K562 (cell line): ENCODE data around the gene S100A3. TPM values are rescaled to one million over a fixed set of nuclear protein-coding genes. Genes with fewer than 3 reads are reported as not detected.
A peak's percentile ranks its signal among the peaks of the same experiment; 100 is the strongest.

Experiments used
- ATAC-seq: fragments of 200-7000 bp; cut with Tn5 transposase; 3 replicates; pipeline ENCODE4 v1.9.1; 2020; ENCODE audit warnings: moderate library complexity
- BruUV-seq: library from RNA; stranded (reverse); fragments of 400-500 nt; replicated peaks from 2 replicates; lab custom pipeline; 2021; lab: Mats Ljungman, UMichigan
- CTCF ChIA-PET: fragments of 300-600 bp; formaldehyde crosslinking; extraction: SDS; loops from one replicate; lab custom pipeline; 2021; ENCODE audit warnings: low intra/inter-chr PET ratio; lab: Yijun Ruan, JAX
- POLR2A ChIA-PET: fragments of 300-600, 350-650 bp; sonication (Branson Sonifier 250); formaldehyde crosslinking; extraction: SDS; loops from one replicate; lab custom pipeline; 2021; ENCODE audit warnings: antibody characterized with exemption, inconsistent platforms; lab: Yijun Ruan, JAX
- DNase-seq, 4 experiments: peaks; one replicate each; pipeline versions ENCODE4 v3.0.0 to v3.0.0-alpha.2; 2011 to 2018; ENCODE audit warnings: low spot score in 3 of 4, mixed read lengths in 3 of 4; ENCODE audit errors: extremely low read depth in 1 of 4
- FAIRE-seq: peaks from 2 replicates; lab custom pipeline; 2011; peaks lifted over from hg19 to GRCh38; lab: Jason Lieb, UNC
- H2AFZ ChIP-seq: 2 replicates; pipeline ENCODE4 v1.6.0; 2011; ENCODE audit warnings: low read depth, low read length, control low read depth, inconsistent platforms
- H3K27ac ChIP-seq: fragments of 200-600 bp; 3 replicates; pipeline ENCODE4 v1.8.0; 2011; ENCODE audit warnings: low read depth, mild to moderate bottlenecking, control low read depth, inconsistent platforms, low read length, moderate library complexity, mixed read lengths; ENCODE audit errors: extremely low read depth
- H3K27me3 ChIP-seq, 2 experiments: fragments of 300-600 bp in 1 of 2; 2 replicates in 1 of 2; 3 replicates in 1 of 2; pipeline versions ENCODE4 v1.6.0 to v1.8.0; 2011; ENCODE audit warnings: inconsistent platforms in 2 of 2, low read length in 2 of 2, mild to moderate bottlenecking in 1 of 2, mixed read lengths in 1 of 2, moderate library complexity in 1 of 2; ENCODE audit not compliant: control insufficient read depth in 2 of 2, insufficient read depth in 2 of 2
- H3K36me3 ChIP-seq: fragments of 300-600 bp; 3 replicates; pipeline ENCODE4 v1.8.0; 2011; ENCODE audit warnings: mild to moderate bottlenecking, low read length, inconsistent platforms; ENCODE audit not compliant: control insufficient read depth, insufficient read depth
- H3K4me1 ChIP-seq, 2 experiments: fragments of 200-600 bp in 1 of 2; replicated peaks in 1 of 2; 2 replicates in 1 of 2; 3 replicates in 1 of 2; pipeline versions ENCODE4 v1.5.1 to v1.8.0; 2011; ENCODE audit warnings: inconsistent platforms in 2 of 2, low read length in 2 of 2, mild to moderate bottlenecking in 1 of 2, mixed read lengths in 1 of 2, moderate library complexity in 1 of 2; ENCODE audit not compliant: control insufficient read depth in 2 of 2, insufficient read depth in 2 of 2
- H3K4me2 ChIP-seq: 2 replicates; pipeline ENCODE4 v1.6.1; 2011; ENCODE audit warnings: low read length, control low read depth, inconsistent platforms, mixed read lengths; ENCODE audit not compliant: insufficient read depth
- H3K4me3 ChIP-seq: fragments of 200-600 bp; sonication (generic), shearing (Covaris generic); 2 replicates; pipeline ENCODE4 v1.5.1; 2016; ENCODE audit warnings: control low read depth, inconsistent platforms
- H3K79me2 ChIP-seq: fragments of 200-600 bp; 3 replicates; pipeline ENCODE4 v1.8.0; 2011; ENCODE audit warnings: low read length, inconsistent platforms; ENCODE audit not compliant: control insufficient read depth, insufficient read depth
- H3K9ac ChIP-seq, 2 experiments: 2 replicates each; pipeline versions ENCODE4 v1.6.0 to v1.6.1; 2011; ENCODE audit warnings: low read depth in 2 of 2, low read length in 2 of 2, control low read depth in 1 of 2, inconsistent platforms in 1 of 2, mild to moderate bottlenecking in 1 of 2, mixed read lengths in 1 of 2; ENCODE audit not compliant: insufficient read depth in 1 of 2
- H3K9me1 ChIP-seq: one replicate; pipeline ENCODE4 v1.6.0; 2011; ENCODE audit warnings: inconsistent platforms, mild to moderate bottlenecking, low read length, moderate library complexity; ENCODE audit not compliant: control insufficient read depth, insufficient read depth
- H3K9me3 ChIP-seq: replicated peaks from 2 replicates; pipeline ENCODE4 v1.5.1; 2011; ENCODE audit warnings: low read depth, low read length, inconsistent platforms; ENCODE audit not compliant: control insufficient read depth, insufficient read depth
- H4K20me1 ChIP-seq: replicated peaks from 2 replicates; pipeline ENCODE4 v1.6.1; 2011; ENCODE audit warnings: low read length, inconsistent platforms, mixed read lengths; ENCODE audit not compliant: control insufficient read depth, insufficient read depth
- KDM1A ChIP-seq, 2 experiments: fragments of 450-650 bp; IDR thresholded peaks; 2 replicates each; pipeline ENCODE4 v1.6.1; 2016; ENCODE audit warnings: mild to moderate bottlenecking in 2 of 2
- KDM2B ChIP-seq: fragments of 250-450 bp; sonication (Bioruptor Pico); IDR thresholded peaks from 2 replicates; pipeline ENCODE4 v1.8.0; 2021; ENCODE audit warnings: mild to moderate bottlenecking, moderate library complexity
- MAFG ChIP-seq: fragments of 450-650 bp; conservative IDR thresholded peaks from 2 replicates; pipeline ENCODE4 v1.6.1; 2016; ENCODE audit warnings: missing genetic modification characterization, missing compliant biosample characterization
- MTA2 ChIP-seq: fragments of 450-650 bp; IDR thresholded peaks from 2 replicates; pipeline ENCODE4 v1.6.1; 2016; ENCODE audit warnings: low read depth
- VEZF1 ChIP-seq: fragments of 200-800 bp; sonication (Bioruptor generic); IDR thresholded peaks from 2 replicates; pipeline ENCODE4 v1.6.1; 2017; ENCODE audit warnings: missing genetic modification characterization, missing compliant biosample characterization
- ZNF507 ChIP-seq: conservative IDR thresholded peaks from 2 replicates; pipeline ENCODE4 v1.6.1; 2017; ENCODE audit warnings: missing genetic modification characterization, missing compliant biosample characterization
- WGBS: fragments of 100-300 bp; shearing (Covaris generic); methylation state at CpG from one replicate; pipeline ENCODE4 v1.1.6; 2016; ENCODE audit warnings: low coverage, mixed read lengths; ENCODE audit not compliant: insufficient coverage; ENCODE audit errors: missing lambda C conversion rate; 5-methylcytosine and 5-hydroxymethylcytosine counted together
- in situ Hi-C: fragments of 300-500 bp; cut with MboI; formaldehyde crosslinking; loops from 4 replicates; pipeline ENCODE4 v1.15.0; 2018; ENCODE audit warnings: inconsistent platforms, mixed read lengths
- intact Hi-C: fragments of 100-400 bp; cut with micrococcal nuclease; formaldehyde crosslinking; loops from 2 replicates; pipeline ENCODE4 v1.14.2; 2022
- polyA plus RNA-seq, 8 experiments: library from polyadenylated mRNA; depleted of rRNA in 4 of 8; stranded (reverse) in 5 of 8; unstranded in 3 of 8; fragments of >200 nt; fragmentation: Nextera tagmentation in 2 of 8; fragmentation: Illumina TruSeq in 1 of 8; extraction: Ambion mirVana in 2 of 8; extraction: Trizol in 1 of 8; gene quantifications; 2 replicates each; pipeline versions ENCODE4 v1.2.1 to v1.2.3, GENCODE V29; 2011 to 2014; ENCODE audit warnings: inconsistent platforms in 1 of 8, missing spikeins in 1 of 8
- total RNA-seq, 7 experiments: library from RNA; depleted of rRNA in 6 of 7; stranded (reverse); fragments of >200 nt in 6 of 7; fragmentation: Illumina TruSeq in 2 of 7; extraction: Trizol in 2 of 7; gene quantifications; 2 replicates each; pipeline versions ENCODE4 v1.2.1 to v1.2.3, GENCODE V29; 2011 to 2021; ENCODE audit warnings: low replicate concordance in 1 of 7
- TF ChIP-seq, protein P1 (sequence below): fragments of 250-450 bp; sonication (Bioruptor Pico); IDR thresholded peaks from 2 replicates; pipeline ENCODE4 v1.5.0; 2020; ENCODE audit warnings: mild to moderate bottlenecking

S100A3 gene
- total and polyA plus RNA-seq, 9 of the 15 experiments (the other 6 are each of a cell fraction or from before 2014, with no cell fraction given), result 0.08 to 1.7 (median 0.18) TPM; not detected in 4

DNA sequence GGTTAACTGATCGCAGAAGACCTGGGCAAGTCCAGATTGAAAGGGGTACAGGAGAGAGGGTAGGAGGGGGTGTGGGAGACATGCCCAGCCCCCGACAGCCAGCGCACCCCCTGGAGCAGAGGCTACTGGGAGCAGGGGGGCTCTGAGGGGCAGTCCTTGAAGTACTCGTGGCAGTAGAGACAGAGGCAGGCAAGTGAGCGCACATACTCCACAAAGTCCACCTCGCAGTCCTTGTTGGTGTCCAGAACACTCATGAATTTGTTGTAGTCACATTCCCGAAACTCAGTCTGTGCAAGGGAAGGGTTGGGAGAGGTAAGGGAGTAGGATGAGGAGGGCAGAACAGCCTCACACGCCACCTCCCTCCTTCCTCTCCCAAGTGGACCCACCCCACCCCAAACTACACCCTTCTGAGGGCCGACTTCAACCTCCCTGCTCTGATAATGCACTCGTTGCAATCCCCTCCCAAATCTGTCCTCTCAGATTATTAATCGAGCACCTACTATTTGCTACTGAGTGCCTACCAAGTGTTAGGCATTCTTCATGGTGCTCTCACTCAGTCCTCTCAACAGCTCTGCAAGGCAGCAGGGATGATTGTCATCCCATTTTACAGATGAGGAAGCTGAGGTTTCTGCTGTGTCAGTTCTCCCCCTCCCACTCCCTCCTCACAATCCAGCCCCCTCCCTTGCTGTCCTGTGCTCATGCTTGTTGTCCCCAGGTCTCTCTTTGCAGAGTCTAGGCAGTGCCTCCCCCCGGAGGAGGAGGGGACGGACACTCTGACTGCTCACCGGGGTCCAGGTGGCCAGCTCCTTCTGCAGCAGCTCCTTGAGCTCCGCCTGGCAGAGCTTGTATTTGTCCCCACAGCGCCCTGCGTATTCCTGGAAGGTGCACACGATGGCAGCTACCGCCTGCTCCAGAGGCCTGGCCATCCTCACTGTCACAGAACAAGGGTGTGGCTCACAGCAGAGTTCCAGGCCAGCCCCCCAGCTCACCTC, 1.2 kb downstream of the S100A3 start:
- WGBS, result 62% methylated on average over 19 of the region's 19 CpGs
- no peak overlapping the region for H3K4me2 ChIP-seq
- BruUV-seq, result no TSS peak
- no peaks in the 10 kb centered on the region for H3K27me3 ChIP-seq
- no peaks in the 10 kb centered on the region for H3K36me3 ChIP-seq
- DNase-seq (no peak), FAIRE-seq (no peak), ATAC-seq (0 out of 3 replicates have a peak, but pooled peaks have one; percentile 4)
- ChIA-PET CTCF (no interaction called here), POLR2A (interaction anchor here (0.7 kb wide), 1 partner anchor 919 kb away, joined by 3 read pairs; no protein-coding TSS in a partner anchor)
- peaks cover 57 to 67% of the 10 kb centered on the region in 2 experiments for H3K4me1 ChIP-seq
- H3K79me2 ChIP-seq, result no peaks in the 10 kb centered on the region
- intact Hi-C loops (no loop called here), in situ Hi-C loops (no loop called here)
- no peaks in the 10 kb centered on the region for H3K9me1 ChIP-seq
- H2AFZ ChIP-seq, result peak overlapping the region; percentile 34
- no peaks in the 10 kb centered on the region for H3K9me3 ChIP-seq
- no peak overlapping the region for H3K4me3 ChIP-seq
- no peaks in the 10 kb centered on the region for H4K20me1 ChIP-seq
- no peak overlapping the region for H3K27ac ChIP-seq
- peak overlapping the region in 1 of 2 experiments; percentile 82; a peak in 3 of 4 replicates for H3K9ac ChIP-seq
- TF ChIP-seq KDM2B (CRISPR knock-in tag) (no peak), KDM1A (IDR thresholded peaks at IDR 0.05) (peak; percentile 87 to 93), MAFG (tag) (peak; percentile 52; the same call in 1 of the 2 replicates), MTA2 (no peak), VEZF1 (CRISPR knock-in tag) (no peak), ZNF507 (no peak)
- TF ChIP-seq, protein P1, sequence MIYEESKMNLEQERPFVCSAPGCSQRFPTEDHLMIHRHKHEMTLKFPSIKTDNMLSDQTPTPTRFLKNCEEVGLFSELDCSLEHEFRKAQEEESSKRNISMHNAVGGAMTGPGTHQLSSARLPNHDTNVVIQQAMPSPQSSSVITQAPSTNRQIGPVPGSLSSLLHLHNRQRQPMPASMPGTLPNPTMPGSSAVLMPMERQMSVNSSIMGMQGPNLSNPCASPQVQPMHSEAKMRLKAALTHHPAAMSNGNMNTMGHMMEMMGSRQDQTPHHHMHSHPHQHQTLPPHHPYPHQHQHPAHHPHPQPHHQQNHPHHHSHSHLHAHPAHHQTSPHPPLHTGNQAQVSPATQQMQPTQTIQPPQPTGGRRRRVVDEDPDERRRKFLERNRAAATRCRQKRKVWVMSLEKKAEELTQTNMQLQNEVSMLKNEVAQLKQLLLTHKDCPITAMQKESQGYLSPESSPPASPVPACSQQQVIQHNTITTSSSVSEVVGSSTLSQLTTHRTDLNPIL (CRISPR knock-in tag), result no peak
